DMS53 treated with DMSO at 0.1 percent for 48 hours (cell line): ENCODE data around the gene LIN54.
"Not testable (repeated sequence)": the region's sequence is repeated elsewhere in the genome, so short reads cannot be mapped to it uniquely, and the experiment has no call there.

Experiments used
- DNase-seq: peaks from one replicate; lab custom pipeline; 2025; ENCODE audit not compliant: unreplicated experiment; lab: John Stamatoyannopoulos, UW

LIN54 gene

DNA sequence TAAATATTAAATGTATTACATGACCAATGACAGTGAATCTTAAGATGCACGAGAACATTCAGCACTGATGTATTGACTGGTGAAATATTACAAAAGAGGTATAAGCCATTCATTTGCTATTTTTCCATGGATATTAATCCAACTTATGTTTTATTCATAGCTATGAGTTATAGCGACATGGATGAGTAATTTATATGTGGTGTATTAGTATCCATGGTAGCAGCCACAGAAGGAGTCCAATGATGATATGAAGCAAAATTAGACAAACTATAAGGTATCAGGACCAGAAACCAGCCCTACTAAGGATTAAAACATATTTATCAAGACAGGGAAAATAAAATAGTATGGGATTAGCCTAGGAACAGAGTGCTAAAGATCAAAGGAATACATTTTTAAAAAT, 59.4 kb downstream of the LIN54 start:
- no peak for DNase-seq

DNA sequence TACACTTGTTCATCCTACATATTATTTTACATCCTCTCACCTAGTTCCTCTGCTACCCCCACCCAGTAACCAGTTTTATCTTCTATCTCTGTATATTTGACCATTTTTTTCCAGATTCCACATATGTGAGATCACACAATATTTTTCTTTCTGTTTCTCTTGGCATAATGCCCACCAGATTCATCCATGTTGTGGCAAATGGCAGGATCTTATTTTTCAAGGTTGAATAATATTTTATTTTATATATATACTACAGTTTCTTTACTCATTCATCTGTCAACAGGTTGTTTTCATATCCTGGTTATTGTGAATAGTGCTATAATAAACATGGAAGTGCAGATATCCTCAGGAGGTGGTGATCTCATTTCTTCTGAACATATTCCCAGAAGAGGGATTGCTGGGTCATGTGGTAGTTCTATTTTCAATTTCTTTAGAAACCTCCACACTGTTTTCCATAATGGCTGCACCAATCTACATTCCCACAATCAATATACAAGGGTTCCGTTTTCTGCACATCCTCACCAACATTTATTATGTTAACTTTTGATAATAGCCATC, 61.9 kb downstream of the LIN54 start:
- no peak for DNase-seq

- no peak for DNase-seq
These were observed 63.1 kb downstream of the LIN54 start for GRCh38 chr4:82947498-82947897.

GRCh38 chr4:82939414-82939813, 71.2 kb downstream of the LIN54 start:
- no peak for DNase-seq

DNA sequence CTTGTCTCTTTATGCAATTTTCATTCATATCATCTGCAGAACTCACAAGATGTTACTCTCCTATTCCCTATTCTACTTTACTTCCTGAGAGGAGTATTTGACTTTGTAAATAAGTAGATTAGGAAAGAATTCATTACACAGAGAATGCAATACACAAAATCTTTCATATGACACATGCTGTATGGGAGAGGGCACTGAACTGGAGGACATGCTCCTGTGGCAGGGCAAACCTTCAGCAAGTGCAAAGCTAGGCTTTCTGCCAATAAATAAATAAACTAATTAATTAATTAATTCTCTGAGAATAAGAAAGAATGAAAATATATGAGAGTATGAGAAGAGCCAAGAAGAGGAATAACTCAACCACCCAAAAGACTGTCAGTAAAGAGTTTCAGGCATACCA, 76.2 kb downstream of the LIN54 start:
- no peak for DNase-seq

GRCh38 chr4:82930848-82931755, 79.5 kb downstream of the LIN54 start:
- no peak for DNase-seq

- no peak for DNase-seq
These were observed 88.8 kb downstream of the LIN54 start for GRCh38 chr4:82921795-82922194.

DNA sequence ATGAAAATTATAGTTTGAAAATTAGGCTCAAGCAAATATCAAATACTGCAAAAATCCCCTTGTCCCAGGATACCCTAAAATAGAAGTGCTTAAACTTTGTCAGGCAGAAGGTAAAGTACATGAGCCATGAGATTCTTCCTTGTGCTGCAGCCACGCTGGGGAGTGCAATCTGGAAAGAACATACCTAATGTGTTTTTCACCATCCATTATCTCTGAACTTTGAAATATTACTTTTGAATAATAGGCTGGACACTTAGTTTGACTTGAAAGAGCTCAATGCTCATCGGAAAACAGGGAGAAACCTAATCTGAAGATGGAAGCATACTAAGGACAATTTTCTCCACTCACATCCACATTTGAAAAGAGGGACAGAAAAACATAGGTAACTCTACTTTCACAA, 91.2 kb downstream of the LIN54 start:
- no peak for DNase-seq

DNA sequence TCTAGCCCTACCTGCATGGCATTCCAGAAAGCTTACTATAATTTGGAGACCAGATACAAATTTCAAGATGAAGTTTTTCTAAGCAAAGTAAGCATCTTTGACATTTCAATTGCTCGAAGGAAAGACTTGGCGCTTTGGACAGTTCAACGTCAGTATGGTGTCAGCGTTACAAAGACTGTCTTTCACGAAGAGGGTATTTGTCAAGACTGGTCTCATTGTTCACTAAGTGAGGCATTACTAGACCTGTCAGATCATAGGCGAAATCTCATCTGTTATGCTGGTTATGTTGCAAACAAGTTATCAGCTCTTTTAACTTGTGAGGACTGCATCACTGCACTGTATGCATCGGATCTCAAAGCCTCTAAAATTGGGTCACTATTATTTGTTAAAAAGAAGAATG, 92.5 kb downstream of the LIN54 start:
- DNase-seq = no peak

DNA sequence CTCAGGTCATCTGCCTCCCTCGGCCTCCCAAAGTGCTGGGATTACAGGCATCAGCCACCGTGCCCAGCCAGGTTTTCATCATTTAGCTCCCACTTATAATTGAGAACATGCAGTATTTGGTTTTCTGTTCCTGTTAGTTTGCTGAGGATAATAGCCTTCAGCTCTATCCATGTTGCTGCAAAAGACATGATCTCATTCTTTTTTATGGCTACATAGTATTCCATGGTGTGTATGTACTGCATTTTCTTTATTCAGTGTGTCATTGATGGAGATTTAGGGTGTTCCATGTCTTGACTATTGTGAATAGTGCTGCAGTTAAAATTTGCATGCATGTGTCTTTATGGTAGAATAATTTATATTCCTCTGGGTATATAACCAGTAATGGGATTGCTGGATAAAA, 96.7 kb downstream of the LIN54 start:
- not testable (repeated sequence) for DNase-seq

- DNase-seq = no peak
These were observed 97.3 kb downstream of the LIN54 start for GRCh38 chr4:82913305-82913704.

DNA sequence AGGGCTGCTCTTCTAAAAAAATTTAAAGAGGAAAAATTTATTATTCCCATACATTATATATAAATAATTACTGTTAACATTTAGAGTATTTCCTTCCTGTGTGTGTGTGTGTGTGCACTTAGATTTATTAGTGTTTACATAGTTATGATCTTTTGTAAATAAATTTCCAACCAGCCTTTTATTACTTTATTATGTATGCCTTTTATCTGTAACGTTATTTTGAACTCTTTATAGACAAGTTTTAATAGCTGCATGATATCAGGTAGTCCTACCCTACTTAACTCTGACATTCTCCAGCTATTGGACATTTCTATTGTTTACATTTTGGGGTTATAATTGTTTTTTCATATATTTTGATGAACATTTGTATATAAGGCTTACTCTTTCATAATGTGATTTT, 101.3 kb downstream of the LIN54 start:
- no peak for DNase-seq

GRCh38 chr4:82906469-82906868, 104.2 kb downstream of the LIN54 start:
- DNase-seq = no peak

DNA sequence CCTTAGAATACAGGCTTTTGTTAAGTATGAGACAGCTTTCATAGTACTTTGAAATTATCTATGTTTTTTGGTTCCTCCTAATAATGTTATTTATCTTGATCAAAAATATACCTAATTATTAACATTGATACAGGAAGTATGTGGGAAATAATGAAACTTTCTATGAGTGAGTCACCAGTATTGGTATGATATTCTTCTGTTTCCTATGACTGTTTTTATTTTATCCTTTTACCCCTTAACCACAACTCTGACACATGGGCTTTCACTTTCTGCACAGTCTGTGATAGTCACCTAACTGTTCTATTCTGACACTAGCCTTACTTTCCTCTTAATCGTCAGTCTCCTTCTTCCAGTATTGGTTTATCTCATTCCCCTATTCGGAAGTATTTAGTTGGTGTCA, 105.4 kb downstream of the LIN54 start:
- DNase-seq = no peak

DNA sequence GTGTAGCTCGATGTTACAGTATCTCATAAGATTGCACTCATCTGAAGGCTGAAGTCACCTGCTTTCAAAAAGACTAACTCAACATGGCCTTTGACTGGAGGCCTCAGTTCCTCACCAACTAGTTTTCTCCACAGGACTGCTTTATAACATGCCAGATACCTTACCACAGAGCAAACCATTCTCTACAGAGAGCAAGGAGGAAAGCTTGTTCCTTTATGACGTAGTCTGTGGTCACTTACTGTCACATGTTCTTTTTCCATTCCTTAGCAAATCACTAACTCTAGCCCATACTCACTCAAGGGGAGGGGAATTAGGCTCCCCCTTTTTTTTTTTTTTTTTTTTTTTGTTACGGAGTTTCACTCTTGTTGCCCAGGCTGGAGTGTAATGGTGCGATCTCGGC, 106.9 kb downstream of the LIN54 start:
- no peak for DNase-seq

DNA sequence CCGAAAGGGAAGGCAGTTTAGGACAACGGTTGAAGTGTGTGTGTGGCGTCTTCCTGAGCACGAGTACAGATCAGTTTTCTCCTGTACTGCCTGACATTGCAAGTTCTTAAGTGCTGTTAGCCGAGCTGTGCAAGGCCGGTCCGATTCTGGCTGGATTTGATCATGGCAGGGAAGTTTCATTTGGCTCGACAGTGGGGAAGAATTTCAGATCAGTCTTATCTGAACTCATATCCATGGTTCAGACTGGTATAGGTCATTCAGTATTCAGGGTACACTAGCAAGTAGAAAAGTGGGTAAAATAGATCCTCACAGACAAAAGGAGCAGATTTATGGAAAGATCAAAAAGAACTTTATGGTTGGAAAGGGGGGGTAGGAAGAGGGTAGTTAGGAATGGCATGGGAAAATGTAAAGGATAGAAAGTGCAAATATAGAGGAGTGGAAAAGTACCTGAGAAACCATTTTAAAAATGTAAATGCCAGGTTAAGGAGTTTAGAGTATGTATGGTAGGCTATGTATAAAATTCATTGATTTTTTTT, 109.4 kb downstream of the LIN54 start:
- DNase-seq = no peak

DNA sequence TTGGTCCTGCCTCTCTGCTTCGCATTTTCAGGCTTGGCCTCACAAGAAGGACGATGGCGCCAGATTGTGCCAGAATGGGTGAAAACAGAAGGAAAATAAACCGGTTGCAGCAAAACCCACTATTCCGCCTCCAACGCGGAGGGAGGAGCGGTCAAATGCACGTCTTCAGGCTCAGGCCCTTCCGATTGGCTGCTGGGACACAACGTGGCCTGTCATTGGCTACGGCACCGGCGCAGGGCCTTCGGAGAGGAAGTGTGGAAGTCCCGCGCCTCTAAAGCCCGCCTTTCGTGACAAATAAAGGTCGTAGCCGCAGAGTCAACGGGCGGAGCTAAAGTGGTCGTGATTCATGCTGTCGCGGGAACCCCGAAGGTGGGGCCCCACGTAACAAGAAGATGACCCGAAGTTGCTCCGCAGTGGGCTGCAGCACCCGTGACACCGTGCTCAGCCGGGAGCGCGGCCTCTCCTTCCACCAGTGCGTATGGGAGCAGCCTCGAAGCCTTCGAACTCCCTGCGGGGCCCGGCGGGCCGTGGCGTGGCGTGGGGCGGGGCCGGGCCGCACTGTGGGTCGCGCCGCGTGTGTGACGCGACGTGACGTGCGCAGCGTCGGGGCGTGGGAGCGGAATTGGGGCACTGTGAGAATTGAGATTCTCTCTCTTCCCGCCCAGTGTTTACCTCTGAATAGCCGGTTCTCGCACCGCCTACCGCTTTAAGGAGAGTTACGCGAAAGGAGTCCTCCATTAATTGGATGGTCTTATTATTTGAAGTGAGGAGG, 110.0 kb downstream of the LIN54 start, which contains the start of gene THAP9:
Gene THAP9 (plus strand): TSS at position 325 of the 772 bp plus-strand sequence. CDS start 68 bp downstream, at position 393.
- DNase-seq = peak; percentile 91

- DNase-seq = peak; percentile 48
These were observed 110.6 kb downstream of the LIN54 start for GRCh38 chr4:82900066-82900410.

DNA sequence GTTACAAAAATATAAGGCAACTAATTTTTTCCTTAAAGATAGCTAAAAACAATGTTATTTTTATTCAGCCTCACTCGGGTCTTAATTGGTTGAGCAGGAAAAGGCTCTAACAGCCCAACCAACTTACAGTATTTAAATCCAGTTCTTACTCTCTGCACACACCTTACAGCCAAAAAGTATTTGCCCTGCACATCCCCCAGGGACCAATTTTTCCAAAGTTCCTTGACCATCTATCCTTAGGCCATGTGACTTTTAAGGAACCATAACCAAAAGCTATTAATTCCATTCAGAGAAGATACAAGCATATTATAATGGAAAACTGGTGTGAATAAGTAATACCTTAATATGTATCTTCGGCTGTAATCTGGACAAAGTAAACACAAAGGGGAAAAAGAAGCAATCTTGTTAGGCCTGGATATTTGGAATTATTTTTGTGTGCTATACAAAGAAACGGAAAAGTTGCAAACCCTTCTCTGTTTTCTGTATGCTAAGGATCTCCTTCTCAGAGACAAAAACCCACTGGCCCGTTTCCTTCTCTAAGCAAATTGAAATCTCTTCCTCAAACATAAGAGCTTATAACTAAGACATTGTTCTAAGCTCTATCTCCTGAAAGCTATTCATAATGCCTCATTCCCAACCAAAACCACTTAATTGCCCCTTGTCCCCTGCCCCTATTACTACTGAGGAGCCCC, 111.1 kb downstream of the LIN54 start:
- DNase-seq = peak; percentile 32

DNA sequence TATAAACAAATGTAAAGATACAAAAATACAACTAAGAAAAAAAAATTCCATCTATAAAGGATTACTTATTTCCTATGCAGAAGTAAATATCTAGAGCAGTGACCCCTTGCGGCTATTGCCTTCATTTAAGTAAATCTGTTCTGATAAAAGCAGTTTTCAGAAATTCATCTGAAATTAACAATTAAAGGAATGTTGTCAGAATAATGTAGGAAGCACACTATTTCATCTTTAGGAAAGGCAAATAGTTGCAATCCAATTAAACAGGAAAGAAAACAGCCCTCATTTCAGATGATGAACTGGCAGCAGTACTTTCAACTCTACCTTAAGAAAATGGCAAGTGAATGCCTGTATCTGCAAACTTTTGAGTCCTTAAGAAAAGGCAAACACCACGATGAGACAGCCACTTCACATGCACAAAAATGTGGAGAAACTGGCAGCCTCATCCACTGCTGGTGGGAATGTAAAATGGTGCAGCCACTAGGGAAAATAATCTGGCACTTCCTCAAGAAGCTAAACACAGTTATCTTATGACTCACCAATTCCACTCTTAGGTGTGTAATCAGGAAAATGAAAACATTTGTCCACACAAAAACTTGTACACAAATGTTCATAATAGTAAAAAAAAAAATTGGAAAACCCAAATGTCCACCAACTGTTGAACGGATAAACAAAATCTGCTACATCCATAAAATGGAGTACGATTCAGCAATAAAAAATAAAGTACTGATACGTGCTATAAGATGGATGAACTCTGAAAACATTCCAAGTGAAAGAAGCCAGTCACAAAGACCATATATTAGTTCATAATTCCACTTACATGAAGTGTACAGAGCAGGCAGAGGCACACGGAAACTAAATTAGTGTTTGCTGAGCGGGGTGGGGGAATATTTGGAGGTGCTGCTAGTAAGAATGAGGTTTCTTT, 112.0 kb downstream of the LIN54 start:
- no peak for DNase-seq
